Gastrocnemius medialis (tissue), 4 donors: ENCODE results near the gene OR6C6. TPM values are rescaled to one million over a fixed set of nuclear protein-coding genes. Genes with fewer than 3 reads are reported as not detected.

Source experiments
- ATAC-seq, 2 donors: fragments of 150-250 bp; one replicate each; pipeline ENCODE4 v1.9.1; 2016
- DNase-seq, 2 donors: peaks; one replicate each; pipeline ENCODE4 v3.0.0-alpha.2; 2019
- H3K27ac ChIP-seq, 4 donors: fragments of 200-600 bp; sonication (generic); 1 replicate in 1 of 4; 2 replicates in 3 of 4; pipeline ENCODE4 v1.5.1; 2016 to 2018; ENCODE audit warnings: mild to moderate bottlenecking in 2 of 4, moderate library complexity in 1 of 4
- H3K27me3 ChIP-seq, 3 donors: fragments of 200-600 bp; sonication (generic) in 2 of 3; 1 replicate in 1 of 3; 2 replicates in 2 of 3; pipeline versions ENCODE4 v1.5.1 to v1.6.0; 2016 to 2019; ENCODE audit warnings: mild to moderate bottlenecking in 1 of 3, moderate library complexity in 1 of 3
- H3K36me3 ChIP-seq, 2 donors: fragments of 200-600 bp; sonication (generic) in 1 of 2; one replicate each; pipeline ENCODE4 v1.5.1; 2017 to 2018
- H3K4me1 ChIP-seq, 2 donors: fragments of 200-600 bp; sonication (generic) in 1 of 2; one replicate each; pipeline ENCODE4 v1.5.1; 2016 to 2017; ENCODE audit warnings: mild to moderate bottlenecking in 2 of 2
- H3K4me3 ChIP-seq, 4 donors: fragments of 200-600 bp; sonication (generic) in 3 of 4; 1 replicate in 1 of 4; 2 replicates in 3 of 4; pipeline ENCODE4 v1.5.1; 2016 to 2019; ENCODE audit warnings: mild to moderate bottlenecking in 2 of 4
- H3K9me3 ChIP-seq, 3 donors: fragments of 200-600 bp; sonication (generic) in 2 of 3; 1 replicate in 1 of 3; 2 replicates in 2 of 3; pipeline ENCODE4 v1.5.1; 2016 to 2019
- POLR2A ChIP-seq, 2 donors: fragments of 450-650 bp; IDR thresholded peaks; one replicate each; pipeline ENCODE4 v1.6.1; 2017; ENCODE audit warnings: antibody characterized with exemption in 2 of 2, mild to moderate bottlenecking in 2 of 2, moderate library complexity in 2 of 2
- in situ Hi-C, 4 donors: fragments of 200-750 bp; cut with MboI; loops; one replicate each; pipeline versions ENCODE4 v1.15.0 to v1.8.0; 2017; ENCODE audit warnings: low sequenced_read_pairs in 4 of 4
- intact Hi-C: fragments of 100-400 bp; cut with DNase I; formaldehyde crosslinking; loops from one replicate; pipeline ENCODE4 v1.15.1; 2023; ENCODE audit warnings: low total_unique reads
- total RNA-seq, 4 donors: library from RNA; depleted of rRNA; stranded (reverse); fragments of >200 nt; gene quantifications; one replicate each; pipeline versions ENCODE4 v1.1.0 to v1.2.3, GENCODE V29; 2016
- TF ChIP-seq, protein P1 (sequence below), 5 experiments: fragments of 450-650 bp in 3 of 5; fragments of 200-600 bp in 2 of 5; sonication (generic) in 2 of 5; IDR thresholded peaks in 4 of 5; conservative IDR thresholded peaks in 1 of 5; 1 replicate in 4 of 5; 2 replicates in 1 of 5; pipeline ENCODE4 v1.5.1; 2016 to 2019; ENCODE audit warnings: antibody characterized with exemption in 5 of 5, mild to moderate bottlenecking in 3 of 5, moderate library complexity in 3 of 5

The OR6C6 gene
- total RNA-seq, 4 donors from 2014 or later = not detected

GRCh38 chr12:55314043-55314442 is 17.7 kb upstream of the OR6C6 start, which contains the start of gene OR6C1:
TSS of gene OR6C1 (plus strand) at chr12:55314343. CDS start at chr12:55320600, 6,257 bp downstream.
- intact Hi-C loops (no loop called here), in situ Hi-C loops (no loop called here)
- no peaks in the 10 kb centered on the region for H3K27me3 ChIP-seq
- H3K27ac ChIP-seq = no peak within 1 kb of the TSS
- H3K4me1 ChIP-seq = no peaks in the 10 kb centered on the region
- no peak within 1 kb of the TSS for H3K4me3 ChIP-seq
- TF ChIP-seq, protein P1, sequence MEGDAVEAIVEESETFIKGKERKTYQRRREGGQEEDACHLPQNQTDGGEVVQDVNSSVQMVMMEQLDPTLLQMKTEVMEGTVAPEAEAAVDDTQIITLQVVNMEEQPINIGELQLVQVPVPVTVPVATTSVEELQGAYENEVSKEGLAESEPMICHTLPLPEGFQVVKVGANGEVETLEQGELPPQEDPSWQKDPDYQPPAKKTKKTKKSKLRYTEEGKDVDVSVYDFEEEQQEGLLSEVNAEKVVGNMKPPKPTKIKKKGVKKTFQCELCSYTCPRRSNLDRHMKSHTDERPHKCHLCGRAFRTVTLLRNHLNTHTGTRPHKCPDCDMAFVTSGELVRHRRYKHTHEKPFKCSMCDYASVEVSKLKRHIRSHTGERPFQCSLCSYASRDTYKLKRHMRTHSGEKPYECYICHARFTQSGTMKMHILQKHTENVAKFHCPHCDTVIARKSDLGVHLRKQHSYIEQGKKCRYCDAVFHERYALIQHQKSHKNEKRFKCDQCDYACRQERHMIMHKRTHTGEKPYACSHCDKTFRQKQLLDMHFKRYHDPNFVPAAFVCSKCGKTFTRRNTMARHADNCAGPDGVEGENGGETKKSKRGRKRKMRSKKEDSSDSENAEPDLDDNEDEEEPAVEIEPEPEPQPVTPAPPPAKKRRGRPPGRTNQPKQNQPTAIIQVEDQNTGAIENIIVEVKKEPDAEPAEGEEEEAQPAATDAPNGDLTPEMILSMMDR (IDR thresholded peaks at IDR 0.05 in 4 of 5, conservative IDR thresholded peaks at IDR 0.05 in 1 of 5) = no peak
- TF ChIP-seq POLR2A (IDR thresholded peaks at IDR 0.05) = no peak
- no peaks in the 10 kb centered on the region for H3K9me3 ChIP-seq
- H3K36me3 ChIP-seq = no peaks in the 10 kb centered on the region
- DNase-seq (no peak), ATAC-seq (no peak)

DNA sequence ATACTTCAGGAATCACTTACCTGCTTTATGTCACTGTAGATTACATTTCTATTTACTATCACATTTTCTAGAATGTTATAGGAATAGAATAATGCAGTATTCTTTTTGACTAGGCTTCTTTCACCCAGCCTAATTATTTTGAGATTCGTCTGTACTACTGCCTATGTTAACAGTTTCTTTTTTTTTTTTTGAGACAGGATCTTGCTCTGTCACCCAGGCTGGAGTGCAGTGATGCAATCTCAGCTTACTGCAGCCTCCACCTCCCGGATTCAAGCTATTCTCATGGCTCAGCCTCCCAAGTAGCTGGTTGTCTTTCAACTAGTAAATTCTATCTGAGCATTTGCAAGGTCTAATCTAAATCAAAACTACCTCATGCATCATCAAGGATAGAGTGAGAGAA is 6.4 kb downstream of the OR6C6 start:
- H3K9me3 ChIP-seq = no peaks in the 10 kb centered on the region
- in situ Hi-C loops (no loop called here), intact Hi-C loops (no loop called here)
- no peaks in the 10 kb centered on the region for H3K36me3 ChIP-seq
- H3K27ac ChIP-seq = no peak overlapping the region
- no peak for TF ChIP-seq POLR2A (IDR thresholded peaks at IDR 0.05)
- TF ChIP-seq, protein P1 (IDR thresholded peaks at IDR 0.05 in 4 of 5, conservative IDR thresholded peaks at IDR 0.05 in 1 of 5) = no peak
- ATAC-seq = no peak
- H3K4me3 ChIP-seq = no peak overlapping the region
- no peaks in the 10 kb centered on the region for H3K27me3 ChIP-seq
- DNase-seq = no peak
- no peaks in the 10 kb centered on the region for H3K4me1 ChIP-seq

DNA sequence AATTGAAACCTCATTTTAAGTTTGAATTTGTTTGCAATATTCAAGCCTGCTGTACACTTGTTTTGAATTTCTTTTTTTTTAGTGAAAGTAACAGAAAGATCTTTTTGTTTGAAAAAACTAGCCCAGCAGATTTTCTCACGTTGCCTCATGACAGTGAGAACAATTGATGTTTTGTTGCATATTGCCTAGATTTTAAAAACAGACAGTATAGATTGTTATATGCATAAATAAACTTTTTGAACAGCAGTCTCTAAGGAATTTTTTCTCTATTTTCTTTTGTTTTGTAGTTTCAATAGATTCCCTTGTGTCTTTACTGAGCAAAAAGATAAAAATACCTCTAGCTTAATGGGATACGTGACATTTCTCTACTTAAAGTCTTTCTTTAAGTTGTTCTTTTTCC is 15.4 kb downstream of the OR6C6 start:
- DNase-seq = no peak
- Histone ChIP-seq H3K27me3 (no peaks in the 10 kb centered on the region), H3K27ac (no peak overlapping the region), H3K4me3 (no peak overlapping the region), H3K4me1 (no peaks in the 10 kb centered on the region), H3K36me3 (no peaks in the 10 kb centered on the region), H3K9me3 (no peaks in the 10 kb centered on the region)
- in situ Hi-C loops = no loop called here
- ATAC-seq = no peak
- TF ChIP-seq, protein P1 (IDR thresholded peaks at IDR 0.05 in 4 of 5, conservative IDR thresholded peaks at IDR 0.05 in 1 of 5) = no peak
- no peak for TF ChIP-seq POLR2A (IDR thresholded peaks at IDR 0.05)
- intact Hi-C loops = no loop called here

GRCh38 chr12:55258303-55258702 is 38.1 kb downstream of the OR6C6 start:
- H3K4me1 ChIP-seq = no peaks in the 10 kb centered on the region
- H3K27me3 ChIP-seq = no peaks in the 10 kb centered on the region
- H3K36me3 ChIP-seq = no peaks in the 10 kb centered on the region
- TF ChIP-seq POLR2A (IDR thresholded peaks at IDR 0.05) = no peak
- TF ChIP-seq, protein P1 (IDR thresholded peaks at IDR 0.05 in 4 of 5, conservative IDR thresholded peaks at IDR 0.05 in 1 of 5) = no peak
- no peak for DNase-seq
- intact Hi-C loops (no loop called here), in situ Hi-C loops (no loop called here)
- no peaks in the 10 kb centered on the region for H3K9me3 ChIP-seq
- H3K27ac ChIP-seq = no peak overlapping the region
- no peak overlapping the region for H3K4me3 ChIP-seq
- ATAC-seq = no peak

GRCh38 chr12:55256831-55257230 is 39.5 kb downstream of the OR6C6 start:
- no peak for TF ChIP-seq POLR2A (IDR thresholded peaks at IDR 0.05)
- TF ChIP-seq, protein P1 (IDR thresholded peaks at IDR 0.05 in 4 of 5, conservative IDR thresholded peaks at IDR 0.05 in 1 of 5) = no peak
- H3K36me3 ChIP-seq = no peaks in the 10 kb centered on the region
- ATAC-seq = no peak
- H3K27me3 ChIP-seq = no peaks in the 10 kb centered on the region
- DNase-seq = no peak
- no peak overlapping the region for H3K27ac ChIP-seq
- intact Hi-C loops = no loop called here
- H3K4me1 ChIP-seq = no peaks in the 10 kb centered on the region
- no peak overlapping the region for H3K4me3 ChIP-seq
- in situ Hi-C loops = no loop called here
- no peaks in the 10 kb centered on the region for H3K9me3 ChIP-seq
